Measurements from ENCODE around the gene APEH. TPM values are rescaled to one million over a fixed set of nuclear protein-coding genes. Genes with fewer than 3 reads are reported as not detected.

Gene APEH
- total RNA-seq, result 156 and 163 TPM in 2 replicates

GRCh38 chr3:49673715-49674496 is at the start of gene APEH:
TSS of gene APEH (plus strand) at chr3:49674351. CDS start at chr3:49674402, 51 bp downstream.
- no peak for FAIRE-seq
- DNase-seq (ENCODE audit: low read depth), result peak; percentile 92
- Histone ChIP-seq H3K27me3 (ENCODE audit: control insufficient read depth, insufficient read depth, low read length) (no peaks in the 10 kb centered on the region), H3K4me3 (ENCODE audit: low read depth, low read length) (peak within 1 kb of the TSS; percentile 85), H3K36me3 (ENCODE audit: control insufficient read depth, insufficient read depth, low read length) (peaks cover 24% of the 10 kb centered on the region)
- no peak for TF ChIP-seq CTCF (IDR thresholded peaks at IDR 0.05; ENCODE audit: insufficient read depth, low read length, severe bottlenecking)

GRCh38 chr3:49625071-49625470 is 49.1 kb upstream of the APEH start:
- no peak for FAIRE-seq
- no peak for DNase-seq (ENCODE audit: low read depth)

GRCh38 chr3:49626101-49626581 is 48.0 kb upstream of the APEH start:
- no peak for TF ChIP-seq CTCF (IDR thresholded peaks at IDR 0.05; ENCODE audit: insufficient read depth, low read length, severe bottlenecking)
- DNase-seq (ENCODE audit: low read depth) (no peak), FAIRE-seq (no peak)

More at GRCh38 chr3:49625071-49625470, 49.1 kb upstream of the APEH start:
- Histone ChIP-seq H3K4me3 (ENCODE audit: low read depth, low read length) (no peak overlapping the region), H3K27me3 (ENCODE audit: control insufficient read depth, insufficient read depth, low read length) (peaks cover 2% of the 10 kb centered on the region), H3K36me3 (ENCODE audit: control insufficient read depth, insufficient read depth, low read length) (no peaks in the 10 kb centered on the region)
- no peak for TF ChIP-seq CTCF (IDR thresholded peaks at IDR 0.05; ENCODE audit: insufficient read depth, low read length, severe bottlenecking)

GRCh38 chr3:49626796-49627195 is 47.4 kb upstream of the APEH start:
- DNase-seq (ENCODE audit: low read depth), result no peak
- H3K27me3 ChIP-seq (ENCODE audit: control insufficient read depth, insufficient read depth, low read length), result peaks cover 2% of the 10 kb centered on the region
- TF ChIP-seq CTCF (IDR thresholded peaks at IDR 0.05; ENCODE audit: insufficient read depth, low read length, severe bottlenecking), result no peak
- no peaks in the 10 kb centered on the region for H3K36me3 ChIP-seq (ENCODE audit: control insufficient read depth, insufficient read depth, low read length)
- no peak for FAIRE-seq
- no peak overlapping the region for H3K4me3 ChIP-seq (ENCODE audit: low read depth, low read length)

More at GRCh38 chr3:49626101-49626581, 48.0 kb upstream of the APEH start:
- peaks cover 2% of the 10 kb centered on the region for H3K27me3 ChIP-seq (ENCODE audit: control insufficient read depth, insufficient read depth, low read length)
- no peaks in the 10 kb centered on the region for H3K36me3 ChIP-seq (ENCODE audit: control insufficient read depth, insufficient read depth, low read length)
- no peak overlapping the region for H3K4me3 ChIP-seq (ENCODE audit: low read depth, low read length)

- TF ChIP-seq CTCF (IDR thresholded peaks at IDR 0.05; ENCODE audit: insufficient read depth, low read length, severe bottlenecking), result no peak
- FAIRE-seq, result no peak
- Histone ChIP-seq H3K4me3 (ENCODE audit: low read depth, low read length) (no peak overlapping the region), H3K36me3 (ENCODE audit: control insufficient read depth, insufficient read depth, low read length) (no peaks in the 10 kb centered on the region), H3K27me3 (ENCODE audit: control insufficient read depth, insufficient read depth, low read length) (peaks cover 2% of the 10 kb centered on the region)
- no peak for DNase-seq (ENCODE audit: low read depth)
Measured at GRCh38 chr3:49627634-49628033, 46.5 kb upstream of the APEH start.

Measured in bronchial epithelial cell (primary cell).